Breast epithelium (tissue), 3 donors: ENCODE results near the gene ENO3.

ENCODE experiments used
- CTCF ChIP-seq, 3 donors: fragments of 450-650 bp; IDR thresholded peaks; one replicate each; pipeline ENCODE4 v1.5.1; 2016 to 2017; ENCODE audit warnings: antibody characterized with exemption in 3 of 3, mild to moderate bottlenecking in 3 of 3, moderate library complexity in 3 of 3
- POLR2A ChIP-seq: fragments of 450-650 bp; IDR thresholded peaks from one replicate; pipeline ENCODE4 v1.6.1; 2016; ENCODE audit warnings: antibody characterized with exemption, mild to moderate bottlenecking, moderate library complexity
- POLR2AphosphoS5 ChIP-seq, 3 donors: sonication (generic); formaldehyde crosslinking; IDR thresholded peaks; one replicate each; pipeline ENCODE4 v1.6.1; 2017; ENCODE audit warnings: antibody characterized with exemption in 3 of 3

- TF ChIP-seq CTCF (IDR thresholded peaks at IDR 0.05), result no peak
- TF ChIP-seq POLR2A, result no peak
- no peak for TF ChIP-seq POLR2AphosphoS5 (IDR thresholded peaks at IDR 0.05)
Observed at GRCh38 chr17:4945944-4946280, 5.0 kb upstream of the ENO3 start.
